ENCODE measurements around the gene RFX4. TPM values are rescaled to one million over a fixed set of nuclear protein-coding genes. Genes with fewer than 3 reads are reported as not detected.

The RFX4 gene
- total RNA-seq, 1 donor from 2014 or later = not detected

DNA sequence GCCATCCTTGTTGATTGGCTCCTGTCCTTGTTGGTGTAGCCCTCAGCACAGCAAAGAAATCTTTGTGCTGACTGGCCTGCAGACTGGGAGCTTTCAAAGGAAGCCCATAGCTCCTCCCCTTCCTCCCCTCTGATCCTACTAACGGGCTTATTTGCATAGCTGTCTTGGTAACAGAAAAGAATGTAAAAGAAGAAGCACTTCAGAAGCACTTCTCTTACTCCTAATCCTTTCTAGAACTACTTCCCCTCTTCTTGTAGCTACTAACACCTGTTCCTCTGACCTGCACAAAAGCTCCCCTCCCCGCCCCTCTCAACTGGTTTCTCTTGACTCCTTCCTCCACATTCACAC, 177.4 kb downstream of the RFX4 start:
- DNase-seq (ENCODE audit: low spot score in 2 of 2, unreplicated experiment in 2 of 2) = no peak
- TF ChIP-seq, protein P1, sequence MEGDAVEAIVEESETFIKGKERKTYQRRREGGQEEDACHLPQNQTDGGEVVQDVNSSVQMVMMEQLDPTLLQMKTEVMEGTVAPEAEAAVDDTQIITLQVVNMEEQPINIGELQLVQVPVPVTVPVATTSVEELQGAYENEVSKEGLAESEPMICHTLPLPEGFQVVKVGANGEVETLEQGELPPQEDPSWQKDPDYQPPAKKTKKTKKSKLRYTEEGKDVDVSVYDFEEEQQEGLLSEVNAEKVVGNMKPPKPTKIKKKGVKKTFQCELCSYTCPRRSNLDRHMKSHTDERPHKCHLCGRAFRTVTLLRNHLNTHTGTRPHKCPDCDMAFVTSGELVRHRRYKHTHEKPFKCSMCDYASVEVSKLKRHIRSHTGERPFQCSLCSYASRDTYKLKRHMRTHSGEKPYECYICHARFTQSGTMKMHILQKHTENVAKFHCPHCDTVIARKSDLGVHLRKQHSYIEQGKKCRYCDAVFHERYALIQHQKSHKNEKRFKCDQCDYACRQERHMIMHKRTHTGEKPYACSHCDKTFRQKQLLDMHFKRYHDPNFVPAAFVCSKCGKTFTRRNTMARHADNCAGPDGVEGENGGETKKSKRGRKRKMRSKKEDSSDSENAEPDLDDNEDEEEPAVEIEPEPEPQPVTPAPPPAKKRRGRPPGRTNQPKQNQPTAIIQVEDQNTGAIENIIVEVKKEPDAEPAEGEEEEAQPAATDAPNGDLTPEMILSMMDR (IDR thresholded peaks at IDR 0.05; ENCODE audit: unreplicated experiment) = no peak
- H3K4me1 Mint-ChIP-seq = peaks cover 10% of the 10 kb centered on the region
- no peaks in the 10 kb centered on the region for H3K36me3 Mint-ChIP-seq
- H3K9me3 Mint-ChIP-seq = no peaks in the 10 kb centered on the region
- H3K27ac Mint-ChIP-seq = no peak overlapping the region
- H3K27me3 Mint-ChIP-seq (ENCODE audit: low read depth) = no peaks in the 10 kb centered on the region
- H3K4me3 Mint-ChIP-seq = no peak overlapping the region

DNA sequence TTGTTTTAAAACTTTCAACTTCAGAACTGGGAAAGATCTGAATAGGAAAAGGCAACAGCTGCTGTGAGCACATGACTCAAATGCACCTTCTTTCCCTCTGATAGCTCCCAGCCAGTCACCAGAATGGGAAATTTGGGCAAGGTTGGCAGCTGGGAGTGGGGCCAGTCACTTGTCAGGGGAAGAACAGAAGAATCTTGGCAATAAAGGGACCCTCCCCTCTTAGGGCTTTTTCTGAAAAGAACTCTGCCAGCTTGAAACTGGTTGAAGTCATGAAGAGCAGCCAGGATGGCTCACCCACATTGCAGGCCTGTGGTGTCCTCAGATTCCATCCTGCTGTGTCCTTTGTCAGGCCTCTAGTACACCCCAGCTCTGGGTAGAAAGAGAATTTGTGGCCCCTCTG, 181.4 kb downstream of the RFX4 start:
- peaks cover 40% of the 10 kb centered on the region for H3K4me1 Mint-ChIP-seq
- H3K4me3 Mint-ChIP-seq = no peak overlapping the region
- H3K27me3 Mint-ChIP-seq (ENCODE audit: low read depth) = peaks cover 2% of the 10 kb centered on the region
- no peaks in the 10 kb centered on the region for H3K9me3 Mint-ChIP-seq
- no peaks in the 10 kb centered on the region for H3K36me3 Mint-ChIP-seq
- no peak overlapping the region for H3K27ac Mint-ChIP-seq
- DNase-seq (ENCODE audit: low spot score in 2 of 2, unreplicated experiment in 2 of 2) = no peak
- TF ChIP-seq, protein P1 (IDR thresholded peaks at IDR 0.05; ENCODE audit: unreplicated experiment) = no peak

DNA sequence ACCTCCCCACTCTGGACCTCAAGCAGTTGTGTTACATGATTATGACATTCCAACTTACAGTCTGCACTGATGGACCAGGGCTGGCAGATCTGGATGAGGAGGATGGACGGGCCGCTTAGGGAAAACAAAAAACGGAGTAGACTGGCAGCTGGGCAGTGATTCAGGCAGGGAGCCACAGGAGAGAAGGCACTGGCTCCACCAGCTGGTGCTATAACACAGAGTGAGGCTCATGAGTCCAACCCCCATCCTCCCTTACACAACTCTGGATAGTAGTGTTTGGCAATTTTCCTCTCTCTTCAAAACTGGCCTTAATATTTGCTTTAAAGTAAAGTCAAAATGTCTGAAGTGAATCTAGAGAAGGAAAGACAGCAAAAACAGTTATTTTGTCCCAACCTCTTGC, 181.9 kb downstream of the RFX4 start:
- DNase-seq (ENCODE audit: low spot score in 2 of 2, unreplicated experiment in 2 of 2) = no peak
- Mint-ChIP-seq H3K36me3 (no peaks in the 10 kb centered on the region), H3K9me3 (no peaks in the 10 kb centered on the region), H3K4me1 (peaks cover 43% of the 10 kb centered on the region), H3K27me3 (ENCODE audit: low read depth) (peaks cover 2% of the 10 kb centered on the region), H3K4me3 (no peak overlapping the region), H3K27ac (no peak overlapping the region)
- TF ChIP-seq, protein P1 (IDR thresholded peaks at IDR 0.05; ENCODE audit: unreplicated experiment) = no peak

DNA sequence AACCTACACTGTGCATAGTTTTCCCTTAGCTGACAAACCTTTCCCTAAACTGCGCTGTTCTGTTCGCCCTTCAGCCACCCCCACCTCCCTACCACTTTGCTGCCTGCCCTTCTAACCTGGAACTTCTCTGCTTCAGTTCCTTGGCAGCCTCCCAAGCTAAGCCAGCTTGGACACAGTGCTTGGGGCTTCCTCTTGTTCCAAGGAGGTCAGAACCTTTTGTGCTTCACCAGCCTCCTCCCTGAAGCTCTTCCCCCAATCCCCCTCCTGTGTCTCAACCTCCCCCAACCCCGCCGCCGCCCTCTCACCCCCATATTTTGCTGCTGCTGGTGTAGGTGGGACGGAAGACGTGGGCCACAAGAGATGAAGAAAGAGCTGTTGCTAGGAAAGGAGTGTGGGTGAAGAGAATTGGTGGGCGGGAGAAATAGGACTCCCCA, 183.6 kb downstream of the RFX4 start:
- Mint-ChIP-seq H3K27me3 (ENCODE audit: low read depth) (peaks cover 2% of the 10 kb centered on the region), H3K4me3 (no peak overlapping the region), H3K9me3 (no peaks in the 10 kb centered on the region), H3K36me3 (no peaks in the 10 kb centered on the region), H3K27ac (no peak overlapping the region), H3K4me1 (peaks cover 37% of the 10 kb centered on the region)
- DNase-seq (ENCODE audit: low spot score in 2 of 2, unreplicated experiment in 2 of 2) = no peak
- TF ChIP-seq, protein P1 (IDR thresholded peaks at IDR 0.05; ENCODE audit: unreplicated experiment) = no peak

DNA sequence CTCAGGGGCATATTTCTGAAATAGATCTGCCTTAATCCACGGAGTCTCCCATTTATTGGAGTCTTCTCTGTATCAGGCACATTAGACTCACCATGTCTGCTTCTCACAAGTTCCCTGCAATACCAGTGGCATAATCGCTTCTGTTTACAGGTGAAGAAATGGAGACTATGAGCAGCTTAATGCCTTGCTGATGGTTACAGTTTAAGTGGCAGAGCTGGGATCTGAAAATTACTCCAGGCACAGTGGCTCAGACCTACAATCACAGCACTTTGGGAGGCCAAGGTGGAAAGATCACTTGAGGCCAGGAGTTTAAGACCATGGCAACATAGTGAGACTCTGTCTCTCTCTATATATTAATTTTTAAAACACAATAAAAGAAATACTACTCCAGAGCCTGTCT, 184.4 kb downstream of the RFX4 start:
- Mint-ChIP-seq H3K9me3 (no peaks in the 10 kb centered on the region), H3K27me3 (ENCODE audit: low read depth) (peaks cover 2% of the 10 kb centered on the region), H3K27ac (no peak overlapping the region), H3K36me3 (no peaks in the 10 kb centered on the region), H3K4me1 (peaks cover 37% of the 10 kb centered on the region), H3K4me3 (no peak overlapping the region)
- DNase-seq (ENCODE audit: low spot score in 2 of 2, unreplicated experiment in 2 of 2) = no peak
- TF ChIP-seq, protein P1 (IDR thresholded peaks at IDR 0.05; ENCODE audit: unreplicated experiment) = no peak

Data from mesothelial cell of epicardium (in vitro differentiated cells).